GM10847 (cell line): ENCODE measurements around the gene NRCAM.

Experiments used
- POLR2A ChIP-seq: IDR thresholded peaks from 2 replicates; pipeline ENCODE4 v1.6.1; 2011; ENCODE audit not compliant: insufficient read length; ENCODE audit errors: extremely low read depth

The NRCAM gene

GRCh38 chr7:108144931-108145330 lies 311.3 kb downstream of the NRCAM start:
- no peak for TF ChIP-seq POLR2A

DNA sequence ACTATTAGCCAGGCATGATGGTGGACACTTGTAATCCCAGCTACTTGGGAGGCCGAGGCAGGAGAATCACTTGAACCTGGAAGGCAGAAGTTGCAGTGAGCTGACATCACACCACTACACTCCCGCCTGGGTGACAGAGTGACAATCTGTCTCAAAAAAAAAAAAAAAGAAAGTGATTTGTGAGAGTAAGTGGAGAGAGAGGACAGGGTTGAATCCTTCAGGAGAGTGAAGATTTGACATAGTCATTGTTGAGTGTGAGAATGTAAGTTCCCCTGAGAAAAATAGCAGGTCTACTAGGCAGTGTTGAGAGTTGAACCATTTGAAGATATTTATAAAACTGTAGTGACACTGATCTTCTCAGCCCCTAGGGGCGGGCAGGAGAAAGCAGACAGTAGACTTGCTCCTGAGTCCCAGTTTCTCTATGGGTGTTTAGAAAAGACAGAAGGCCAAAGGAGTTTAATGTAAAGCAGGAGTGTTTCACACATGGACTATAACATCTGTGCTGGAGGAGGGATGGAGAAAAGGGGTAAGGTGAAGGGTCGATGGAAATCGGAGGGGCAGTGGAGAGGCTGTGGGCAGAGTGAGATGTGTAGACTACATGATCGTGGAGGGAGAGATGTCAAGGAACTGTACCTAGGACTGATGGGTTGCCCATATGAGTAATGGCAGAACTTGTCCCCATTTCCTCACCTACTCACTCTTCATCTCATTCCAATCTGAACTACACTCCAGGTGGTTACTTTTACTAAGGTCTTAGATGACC lies 312.4 kb downstream of the NRCAM start:
- no peak for TF ChIP-seq POLR2A

- TF ChIP-seq POLR2A: no peak
Measured at GRCh38 chr7:108142675-108143259, 313.5 kb downstream of the NRCAM start.

DNA sequence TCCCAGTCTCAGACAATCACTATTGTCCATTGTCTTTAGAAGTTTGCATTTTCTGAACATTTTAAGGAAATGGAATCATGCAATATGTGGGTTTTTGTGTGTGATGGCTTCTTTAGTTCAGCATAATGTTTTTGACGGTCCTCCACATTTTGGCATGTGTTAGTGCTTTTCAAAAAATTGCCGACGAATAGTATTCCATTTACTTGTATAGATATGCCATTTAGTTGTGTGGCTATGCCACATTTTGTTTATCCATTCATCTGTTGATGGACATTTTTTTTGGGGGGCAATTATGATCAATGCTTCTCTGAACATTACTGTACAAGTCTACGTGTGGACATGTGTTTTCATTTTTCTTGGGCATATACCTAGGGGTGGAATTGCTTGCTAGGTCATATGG lies 314.1 kb downstream of the NRCAM start:
- no peak for TF ChIP-seq POLR2A

DNA sequence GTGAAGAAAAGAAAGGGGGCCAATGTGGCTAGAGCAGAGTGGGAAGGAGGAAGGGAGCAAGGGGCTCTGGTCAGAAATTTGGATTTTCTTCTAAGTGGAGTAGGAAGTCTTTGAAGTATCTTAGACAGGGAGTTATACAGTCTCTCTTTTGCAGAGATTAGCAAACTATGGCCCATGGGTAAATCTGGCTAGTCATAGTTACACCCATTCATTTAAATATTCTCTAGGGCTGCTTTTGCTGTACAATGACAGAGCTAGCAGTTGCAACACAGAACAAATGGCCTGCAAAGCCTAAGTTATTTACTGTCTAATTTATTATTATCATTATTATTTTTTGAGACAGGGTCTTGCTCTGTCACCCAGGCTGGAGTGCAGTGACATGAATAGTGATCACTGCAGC lies 315.6 kb downstream of the NRCAM start:
- TF ChIP-seq POLR2A: no peak

DNA sequence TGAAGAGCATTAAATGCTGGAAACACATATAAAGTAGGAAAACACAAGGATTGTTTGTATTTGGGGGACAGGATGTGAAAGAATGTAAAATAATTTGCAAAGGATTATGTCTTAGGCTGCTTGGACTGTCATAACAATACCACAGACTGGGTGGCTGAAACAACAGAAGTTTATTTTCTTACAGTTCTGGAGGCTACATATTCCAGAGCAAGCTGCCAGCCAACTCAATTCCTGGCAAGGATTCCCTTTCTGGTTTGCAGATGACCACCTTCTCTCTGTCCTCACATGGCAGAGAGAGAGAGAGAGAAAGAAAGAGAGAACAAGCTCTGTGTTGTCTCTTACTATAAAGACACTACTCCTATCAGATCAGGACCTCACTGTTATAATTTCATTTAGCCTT lies 317.3 kb downstream of the NRCAM start:
- no peak for TF ChIP-seq POLR2A

GRCh38 chr7:108137993-108138392 lies 318.2 kb downstream of the NRCAM start:
- no peak for TF ChIP-seq POLR2A

DNA sequence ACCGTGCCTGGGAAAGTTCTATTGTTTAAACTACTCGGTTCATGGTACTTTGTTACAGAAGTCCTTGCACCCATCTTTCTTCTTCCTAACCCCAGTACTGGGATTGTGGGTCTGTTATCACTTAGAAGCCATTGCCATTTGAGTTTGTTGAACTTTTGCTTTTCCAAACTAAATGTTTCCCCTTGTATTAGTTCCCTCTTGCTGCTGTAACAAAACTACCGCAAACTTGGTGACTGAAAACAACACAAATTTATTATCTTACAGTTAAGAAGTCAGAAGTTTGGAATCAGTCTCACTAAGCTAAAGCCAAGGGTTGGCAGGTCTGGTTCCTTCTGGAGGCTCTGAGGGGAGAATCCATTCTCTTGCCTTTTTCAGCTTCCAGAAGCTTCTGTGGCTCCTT lies 319.2 kb downstream of the NRCAM start:
- TF ChIP-seq POLR2A: no peak

GRCh38 chr7:108136191-108136688 lies 320.0 kb downstream of the NRCAM start:
- no peak for TF ChIP-seq POLR2A

- no peak for TF ChIP-seq POLR2A
Measured at GRCh38 chr7:108135446-108136190, 320.6 kb downstream of the NRCAM start.

DNA sequence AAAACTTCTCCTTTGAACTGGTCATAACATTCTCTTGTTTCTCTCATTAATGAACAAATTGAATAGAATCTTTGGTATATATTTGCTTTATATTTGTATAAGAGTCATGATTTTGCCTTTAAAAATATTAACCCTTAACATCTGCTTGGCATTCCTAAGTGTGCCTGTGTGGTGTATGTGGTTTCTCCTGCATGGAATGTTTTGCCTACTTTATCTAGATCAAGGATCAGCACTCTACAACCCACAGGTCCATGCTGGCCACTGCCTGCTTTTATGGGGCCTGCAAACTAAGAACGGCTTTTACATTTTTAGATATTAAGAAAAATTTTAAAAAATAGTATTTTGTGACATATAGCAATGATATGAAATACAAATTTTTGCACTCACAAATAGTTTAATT lies 321.8 kb downstream of the NRCAM start:
- no peak for TF ChIP-seq POLR2A

DNA sequence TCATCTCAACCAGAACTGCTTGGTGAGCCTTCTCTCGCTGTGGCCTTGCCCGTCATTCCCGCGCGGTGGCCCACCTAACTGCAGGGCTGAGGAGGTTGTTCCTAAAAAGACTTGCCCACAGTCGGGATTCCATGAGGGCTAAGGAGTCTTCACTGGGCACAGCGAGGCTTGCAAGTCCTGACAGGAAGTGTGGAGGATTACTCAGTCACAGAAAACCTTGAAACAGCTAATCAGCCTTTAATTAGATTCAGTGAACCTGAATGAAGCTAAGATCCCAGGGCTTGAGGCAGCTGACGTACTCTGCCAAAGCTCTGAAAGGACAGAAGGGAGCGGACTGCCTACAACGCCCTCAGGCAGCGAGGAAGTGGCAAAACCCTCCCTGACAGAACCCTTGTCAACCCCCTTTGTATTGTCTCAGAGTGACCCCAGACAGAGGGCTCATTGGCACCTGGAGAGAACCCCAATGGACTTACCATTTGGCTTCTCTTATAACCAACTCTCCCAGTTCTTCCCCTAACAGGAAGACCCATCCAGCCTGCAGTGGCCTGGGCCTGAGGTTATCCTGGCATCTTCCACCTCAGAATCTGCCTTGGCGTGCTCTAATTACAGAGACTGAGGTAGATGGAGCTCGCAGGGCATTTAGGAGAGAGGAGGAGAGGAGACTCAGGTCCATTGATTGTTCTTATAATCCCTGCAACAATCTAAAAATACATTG lies 323.5 kb downstream of the NRCAM start:
- no peak for TF ChIP-seq POLR2A

GRCh38 chr7:108130261-108130660 lies 326.0 kb downstream of the NRCAM start, which contains the start of gene LAMB4:
LAMB4 (minus strand) TSS chr7:108130361; CDS start chr7:108123164, 7,197 bp downstream.
- no peak for TF ChIP-seq POLR2A

- TF ChIP-seq POLR2A: no peak
Measured at GRCh38 chr7:108129018-108129965, 326.9 kb downstream of the NRCAM start.
